ENCODE data around the gene CARS2. TPM values are rescaled to one million over a fixed set of nuclear protein-coding genes. Genes with fewer than 3 reads are reported as not detected.
"Not testable (repeated sequence)": the region's sequence is repeated elsewhere in the genome, so short reads cannot be mapped to it uniquely, and the experiment has no call there.

The CARS2 gene
- total RNA-seq, 3 donors from 2014 or later, result 39.8 to 71.4 (median 56.4) TPM

- no peak for ATAC-seq
- peaks cover 6% of the 10 kb centered on the region for H3K36me3 ChIP-seq (ENCODE audit: low read depth)
Observed at GRCh38 chr13:110677731-110678545, 28.0 kb downstream of the CARS2 start.

GRCh38 chr13:110676595-110677587 is 29.0 kb downstream of the CARS2 start:
- H3K9me3 ChIP-seq, result no peaks in the 10 kb centered on the region
- TF ChIP-seq, protein P1, sequence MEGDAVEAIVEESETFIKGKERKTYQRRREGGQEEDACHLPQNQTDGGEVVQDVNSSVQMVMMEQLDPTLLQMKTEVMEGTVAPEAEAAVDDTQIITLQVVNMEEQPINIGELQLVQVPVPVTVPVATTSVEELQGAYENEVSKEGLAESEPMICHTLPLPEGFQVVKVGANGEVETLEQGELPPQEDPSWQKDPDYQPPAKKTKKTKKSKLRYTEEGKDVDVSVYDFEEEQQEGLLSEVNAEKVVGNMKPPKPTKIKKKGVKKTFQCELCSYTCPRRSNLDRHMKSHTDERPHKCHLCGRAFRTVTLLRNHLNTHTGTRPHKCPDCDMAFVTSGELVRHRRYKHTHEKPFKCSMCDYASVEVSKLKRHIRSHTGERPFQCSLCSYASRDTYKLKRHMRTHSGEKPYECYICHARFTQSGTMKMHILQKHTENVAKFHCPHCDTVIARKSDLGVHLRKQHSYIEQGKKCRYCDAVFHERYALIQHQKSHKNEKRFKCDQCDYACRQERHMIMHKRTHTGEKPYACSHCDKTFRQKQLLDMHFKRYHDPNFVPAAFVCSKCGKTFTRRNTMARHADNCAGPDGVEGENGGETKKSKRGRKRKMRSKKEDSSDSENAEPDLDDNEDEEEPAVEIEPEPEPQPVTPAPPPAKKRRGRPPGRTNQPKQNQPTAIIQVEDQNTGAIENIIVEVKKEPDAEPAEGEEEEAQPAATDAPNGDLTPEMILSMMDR (IDR thresholded peaks at IDR 0.05), result no peak
- H3K4me3 ChIP-seq, result no peak overlapping the region
- H3K4me1 ChIP-seq (ENCODE audit: low read depth), result no peaks in the 10 kb centered on the region
- intact Hi-C loops (cut with DNase I, micrococcal nuclease), result no loop called here
- peaks cover 6% of the 10 kb centered on the region for H3K36me3 ChIP-seq (ENCODE audit: low read depth)
- DNase-seq, result peak in 2 of 3 donors; percentile 15 to 59
- peak; percentile 78 for ATAC-seq

More at GRCh38 chr13:110677731-110678545, 28.0 kb downstream of the CARS2 start:
- no peaks in the 10 kb centered on the region for H3K4me1 ChIP-seq (ENCODE audit: low read depth)
- H3K4me3 ChIP-seq, result no peak overlapping the region
- TF ChIP-seq, protein P1 (IDR thresholded peaks at IDR 0.05), result no peak
- no peaks in the 10 kb centered on the region for H3K9me3 ChIP-seq
- DNase-seq, result peak in 1 of 3 donors; percentile 54
- intact Hi-C loops (cut with DNase I, micrococcal nuclease), result no loop called here

- H3K4me1 ChIP-seq (ENCODE audit: low read depth); DNase-seq; H3K4me3 ChIP-seq; H3K9me3 ChIP-seq; ATAC-seq; H3K36me3 ChIP-seq (ENCODE audit: low read depth); intact Hi-C loops (cut with DNase I, micrococcal nuclease): not testable (repeated sequence)
Observed at GRCh38 chr13:110669814-110670213, 36.1 kb downstream of the CARS2 start.

DNA sequence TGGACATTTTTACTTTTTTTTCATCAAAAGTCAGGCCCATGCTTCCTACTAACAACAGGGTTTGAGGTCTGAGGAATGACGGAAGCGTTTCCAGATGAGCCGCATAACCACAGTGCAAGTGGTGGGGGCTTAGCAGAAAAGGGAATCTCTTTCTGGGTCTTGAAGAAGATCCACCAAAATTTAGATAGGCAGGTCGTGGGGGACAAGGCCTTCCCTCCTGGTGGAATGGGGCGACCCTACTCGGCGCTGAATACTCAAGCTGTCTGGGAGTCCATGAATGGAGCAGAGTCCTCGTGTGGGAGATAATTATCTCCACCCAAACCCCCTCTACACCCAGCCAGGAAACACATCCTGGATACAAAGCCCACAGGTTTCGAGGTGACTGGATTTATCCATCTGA is 36.9 kb downstream of the CARS2 start:
- TF ChIP-seq, protein P1 (IDR thresholded peaks at IDR 0.05), result no peak
- H3K4me3 ChIP-seq, result no peak overlapping the region
- no peaks in the 10 kb centered on the region for H3K4me1 ChIP-seq (ENCODE audit: low read depth)
- ATAC-seq (no peak), DNase-seq (no peak)
- no peaks in the 10 kb centered on the region for H3K9me3 ChIP-seq
- intact Hi-C loops (cut with DNase I, micrococcal nuclease), result no loop called here
- peaks cover 9% of the 10 kb centered on the region for H3K36me3 ChIP-seq (ENCODE audit: low read depth)

- no peak for DNase-seq
- ATAC-seq, result no peak
- Histone ChIP-seq H3K4me1 (ENCODE audit: low read depth) (no peaks in the 10 kb centered on the region), H3K4me3 (no peak overlapping the region), H3K36me3 (ENCODE audit: low read depth) (peaks cover 9% of the 10 kb centered on the region), H3K9me3 (peaks cover under 1% of the 10 kb centered on the region)
- intact Hi-C loops (cut with DNase I, micrococcal nuclease), result no loop called here
- TF ChIP-seq, protein P1 (IDR thresholded peaks at IDR 0.05), result no peak
Observed at GRCh38 chr13:110666255-110666533, 39.7 kb downstream of the CARS2 start.

Data from mucosa of descending colon (tissue), 3 donors.